T-cell (primary cell): Measurements from ENCODE around the gene ENOX1. TPM values are rescaled to one million over a fixed set of nuclear protein-coding genes. Genes with fewer than 3 reads are reported as not detected.

Experiments used
- ATAC-seq, 4 experiments: fragments of 200-7000 bp in 3 of 4; fragments of 150-1000 bp in 1 of 4; cut with Tn5 transposase; replicated peaks in 1 of 4; 1 replicate in 3 of 4; 2 replicates in 1 of 4; pipeline ENCODE4 v1.10.0; 2021; ENCODE audit warnings: moderate library complexity in 3 of 4, mild to moderate bottlenecking in 2 of 4, moderate number of reproducible peaks in 1 of 4
- CTCF ChIA-PET, 2 donors: fragments of 300-600 bp; sonication (Branson Sonifier 250); formaldehyde crosslinking; loops; one replicate each; lab custom pipeline; 2022; ENCODE audit warnings: antibody characterized with exemption in 2 of 2; lab: Charles Lee
- POLR2A ChIA-PET, 2 donors: fragments of 300-600 bp; sonication (Branson Sonifier 250); formaldehyde crosslinking; loops; one replicate each; lab custom pipeline; 2022; ENCODE audit warnings: antibody characterized with exemption in 2 of 2; lab: Charles Lee
- DNase-seq, 35 experiments: peaks; one replicate each; pipeline versions ENCODE4 v3.0.0 to v3.0.0-alpha.2; 2013 to 2023
- H3K27ac ChIP-seq: one replicate; pipeline ENCODE4 v1.5.1; 2013; ENCODE audit warnings: low read length
- H3K27me3 ChIP-seq, 2 experiments: replicated peaks in 1 of 2; 1 replicate in 1 of 2; 2 replicates in 1 of 2; pipeline versions ENCODE4 v1.6.1 to v1.7.0; 2013; ENCODE audit warnings: low read length in 1 of 2, mixed read lengths in 1 of 2; ENCODE audit not compliant: control insufficient read depth in 2 of 2, insufficient read depth in 2 of 2; ENCODE audit errors: extremely low read depth in 1 of 2
- H3K36me3 ChIP-seq, 2 donors: 1 replicate in 1 of 2; 2 replicates in 1 of 2; pipeline versions ENCODE4 v1.6.1 to v1.7.0; 2013; ENCODE audit warnings: low read length in 1 of 2; ENCODE audit not compliant: control insufficient read depth in 2 of 2, insufficient read depth in 1 of 2; ENCODE audit errors: extremely low read depth in 1 of 2
- H3K4me1 ChIP-seq, 2 experiments: 1 replicate in 1 of 2; 2 replicates in 1 of 2; pipeline versions ENCODE4 v1.6.1 to v1.7.0; 2013; ENCODE audit warnings: low read length in 2 of 2, mixed read lengths in 1 of 2; ENCODE audit not compliant: insufficient read depth in 2 of 2, control insufficient read depth in 1 of 2; ENCODE audit errors: extremely low read depth in 1 of 2
- H3K4me3 ChIP-seq, 2 donors: 1 replicate in 1 of 2; 2 replicates in 1 of 2; pipeline versions ENCODE4 v1.5.1 to v1.7.0; 2013; ENCODE audit warnings: mild to moderate bottlenecking in 2 of 2, low read length in 1 of 2, moderate library complexity in 1 of 2; ENCODE audit not compliant: control insufficient read depth in 1 of 2; ENCODE audit errors: extremely low read depth in 1 of 2
- H3K9me3 ChIP-seq: 2 replicates; pipeline ENCODE4 v1.7.0; 2013
- H3K27ac Mint-ChIP-seq, 2 donors: one replicate each; pipeline ENCODE4 v1.8.0; 2020 to 2021; ENCODE audit warnings: mild to moderate bottlenecking in 2 of 2, mixed read lengths in 2 of 2
- H3K27me3 Mint-ChIP-seq, 2 donors: one replicate each; pipeline ENCODE4 v1.8.0; 2021 to 2022; ENCODE audit warnings: mixed read lengths in 2 of 2
- H3K36me3 Mint-ChIP-seq: one replicate; pipeline ENCODE4 v1.8.0; 2021; ENCODE audit warnings: mixed read lengths
- H3K4me1 Mint-ChIP-seq, 3 donors: one replicate each; pipeline ENCODE4 v1.8.0; 2020 to 2022; ENCODE audit warnings: mixed read lengths in 3 of 3, mild to moderate bottlenecking in 1 of 3
- H3K4me3 Mint-ChIP-seq, 3 donors: one replicate each; pipeline ENCODE4 v1.8.0; 2020 to 2022; ENCODE audit warnings: mild to moderate bottlenecking in 3 of 3, mixed read lengths in 3 of 3, moderate library complexity in 3 of 3
- H3K9me3 Mint-ChIP-seq, 3 donors: one replicate each; pipeline ENCODE4 v1.8.0; 2020 to 2022; ENCODE audit warnings: mixed read lengths in 3 of 3
- WGBS: methylation state at CpG from one replicate; pipeline ENCODE4 v1.1.5; 2013; ENCODE audit warnings: missing lambda C conversion rate; ENCODE audit not compliant: insufficient coverage; 5-methylcytosine and 5-hydroxymethylcytosine counted together
- total RNA-seq, 35 experiments: library from RNA in 6 of 35; stranded (reverse) in 6 of 35; fragments of 120-200 nt in 1 of 35; gene quantifications; one replicate each; pipeline versions ENCODE4 v1.2.1 to v1.2.4 and lab custom pipeline; 2013 to 2026

ENOX1 gene
- total RNA-seq, 5 donors from 2014 or later (not counting 1 experiment from before 2014, with no cell fraction given): 0.10 TPM; not detected in 4

DNA sequence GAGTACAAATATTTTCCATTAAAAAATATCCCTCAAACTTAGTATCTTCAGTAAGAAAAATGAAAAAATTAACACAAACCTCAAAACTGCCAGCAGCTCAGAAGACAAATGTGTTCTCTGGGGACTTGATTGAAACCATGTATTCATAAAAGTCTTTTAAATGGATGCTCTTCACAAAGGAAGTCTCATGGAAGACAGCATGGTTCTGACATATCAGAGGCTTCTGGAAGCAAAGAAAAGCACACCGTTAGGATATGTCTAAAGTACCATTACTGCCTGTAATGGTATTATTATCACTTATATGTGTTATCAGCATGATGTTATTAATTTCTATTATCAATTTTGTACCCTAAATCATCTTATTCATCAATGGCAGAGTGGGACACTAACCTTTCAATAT, 302.8 kb downstream of the ENOX1 start:
- H3K9me3 ChIP-seq: no peaks in the 10 kb centered on the region
- CTCF ChIA-PET: no interaction called here
- Mint-ChIP-seq H3K9me3 (no peaks in the 10 kb centered on the region), H3K36me3 (no peaks in the 10 kb centered on the region), H3K27me3 (no peaks in the 10 kb centered on the region), H3K27ac (no peak overlapping the region), H3K4me3 (no peak overlapping the region), H3K4me1 (peaks cover 0 to 15% (median 12%) of the 10 kb centered on the region in 3 donors)
- no peaks in the 10 kb centered on the region for H3K36me3 ChIP-seq
- POLR2A ChIA-PET: no interaction called here
- no peak overlapping the region for H3K4me3 ChIP-seq
- H3K4me1 ChIP-seq: peaks cover 0 to 2% of the 10 kb centered on the region in 2 experiments
- no CpG with 5 or more reads among the region's 1 CpG for WGBS
- H3K27ac ChIP-seq: no peak overlapping the region
- DNase-seq: no peak
- ATAC-seq: no peak
- H3K27me3 ChIP-seq: no peaks in the 10 kb centered on the region

DNA sequence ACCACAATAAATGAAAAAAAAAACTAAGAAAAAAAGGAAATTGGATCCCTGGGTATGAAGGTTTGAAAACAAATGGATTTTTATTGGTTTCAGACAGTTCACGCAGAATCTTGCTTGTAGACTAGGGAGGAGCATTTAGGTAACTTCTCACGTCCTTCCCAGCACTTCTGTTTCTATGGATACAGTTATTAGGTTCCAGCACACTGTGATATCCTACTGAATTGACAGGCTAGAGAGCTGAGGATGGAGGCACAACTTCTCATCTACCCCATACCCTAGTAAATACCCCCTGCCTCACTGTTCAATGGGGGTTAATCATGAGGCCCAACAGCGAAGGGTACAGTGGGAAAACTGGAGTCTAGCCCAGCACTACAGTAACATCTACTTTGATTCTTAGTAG, 304.1 kb downstream of the ENOX1 start:
- H3K27me3 ChIP-seq: no peaks in the 10 kb centered on the region
- H3K9me3 ChIP-seq: no peaks in the 10 kb centered on the region
- no peak overlapping the region for H3K27ac ChIP-seq
- H3K27me3 Mint-ChIP-seq: no peaks in the 10 kb centered on the region
- WGBS: no CpG with 5 or more reads among the region's 3 CpGs
- ChIA-PET POLR2A (no interaction called here), CTCF (no interaction called here)
- H3K36me3 Mint-ChIP-seq: no peaks in the 10 kb centered on the region
- H3K4me3 ChIP-seq: no peak overlapping the region
- H3K4me1 ChIP-seq: peaks cover 0 to 2% of the 10 kb centered on the region in 2 experiments
- H3K27ac Mint-ChIP-seq: no peak overlapping the region
- no peaks in the 10 kb centered on the region for H3K9me3 Mint-ChIP-seq
- H3K4me1 Mint-ChIP-seq: peaks cover 0 to 15% (median 12%) of the 10 kb centered on the region in 3 donors
- no peak for DNase-seq
- ATAC-seq: no peak
- H3K36me3 ChIP-seq: no peaks in the 10 kb centered on the region
- H3K4me3 Mint-ChIP-seq: no peak overlapping the region

DNA sequence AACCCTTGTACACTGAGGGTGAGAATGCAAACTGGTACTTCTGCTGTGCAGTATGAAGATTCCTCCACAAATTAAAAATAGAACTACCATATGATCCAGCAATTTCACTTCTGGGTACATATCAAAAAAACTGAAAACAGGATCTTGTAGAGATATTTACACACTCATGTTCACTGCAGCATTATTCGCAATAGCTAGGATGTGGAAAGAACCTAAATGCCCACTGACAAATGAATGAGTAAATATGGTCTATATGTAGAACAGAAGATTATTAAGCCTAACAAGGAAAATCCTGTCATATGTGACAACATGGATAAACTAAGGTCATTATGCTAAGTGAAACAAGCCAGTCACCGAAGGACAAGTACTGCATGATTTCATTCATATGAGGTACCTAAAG, 304.7 kb downstream of the ENOX1 start:
- Histone ChIP-seq H3K4me1 (peaks cover 0 to 2% of the 10 kb centered on the region in 2 experiments), H3K27me3 (no peaks in the 10 kb centered on the region), H3K27ac (no peak overlapping the region), H3K9me3 (no peaks in the 10 kb centered on the region), H3K4me3 (no peak overlapping the region), H3K36me3 (no peaks in the 10 kb centered on the region)
- Mint-ChIP-seq H3K4me1 (peaks cover 0 to 15% (median 12%) of the 10 kb centered on the region in 3 donors), H3K9me3 (no peaks in the 10 kb centered on the region), H3K27ac (no peak overlapping the region), H3K36me3 (no peaks in the 10 kb centered on the region), H3K27me3 (no peaks in the 10 kb centered on the region), H3K4me3 (no peak overlapping the region)
- ChIA-PET CTCF (no interaction called here), POLR2A (no interaction called here)
- no peak for DNase-seq
- WGBS: no CpG with 5 or more reads among the region's 2 CpGs
- ATAC-seq: no peak

DNA sequence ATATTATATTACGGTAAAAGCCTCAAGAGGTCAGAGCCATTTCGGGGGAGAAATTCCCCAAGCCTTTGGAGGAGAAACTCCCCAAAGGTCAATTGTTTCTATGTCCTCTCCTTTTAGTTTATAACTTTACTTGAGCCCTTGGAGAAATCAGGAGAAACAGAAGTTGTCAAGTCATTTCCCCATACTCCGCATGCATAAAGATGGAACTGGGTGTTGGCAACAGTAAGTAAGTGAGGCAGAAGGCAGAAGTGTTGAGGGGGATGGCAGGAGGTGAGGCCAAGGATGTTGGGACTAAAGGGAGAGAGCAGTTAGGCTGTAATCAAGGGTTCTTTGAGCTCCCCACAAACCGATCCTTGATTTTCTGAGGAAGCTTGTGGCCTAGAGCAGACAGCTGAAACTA, 307.9 kb downstream of the ENOX1 start:
- DNase-seq (no peak), ATAC-seq (no peak)
- Mint-ChIP-seq H3K27ac (no peak overlapping the region), H3K27me3 (peaks cover 0 to 2% of the 10 kb centered on the region in 2 donors), H3K36me3 (no peaks in the 10 kb centered on the region), H3K4me3 (no peak overlapping the region), H3K4me1 (peaks cover 0 to 2% (median 2%) of the 10 kb centered on the region in 3 donors), H3K9me3 (no peaks in the 10 kb centered on the region)
- ChIA-PET CTCF (no interaction called here), POLR2A (no interaction called here)
- H3K4me3 ChIP-seq: no peak overlapping the region
- WGBS: no CpG with 5 or more reads among the region's 4 CpGs
- H3K4me1 ChIP-seq: no peaks in the 10 kb centered on the region
- no peaks in the 10 kb centered on the region for H3K36me3 ChIP-seq
- no peaks in the 10 kb centered on the region for H3K9me3 ChIP-seq
- no peaks in the 10 kb centered on the region for H3K27me3 ChIP-seq
- H3K27ac ChIP-seq: no peak overlapping the region

DNA sequence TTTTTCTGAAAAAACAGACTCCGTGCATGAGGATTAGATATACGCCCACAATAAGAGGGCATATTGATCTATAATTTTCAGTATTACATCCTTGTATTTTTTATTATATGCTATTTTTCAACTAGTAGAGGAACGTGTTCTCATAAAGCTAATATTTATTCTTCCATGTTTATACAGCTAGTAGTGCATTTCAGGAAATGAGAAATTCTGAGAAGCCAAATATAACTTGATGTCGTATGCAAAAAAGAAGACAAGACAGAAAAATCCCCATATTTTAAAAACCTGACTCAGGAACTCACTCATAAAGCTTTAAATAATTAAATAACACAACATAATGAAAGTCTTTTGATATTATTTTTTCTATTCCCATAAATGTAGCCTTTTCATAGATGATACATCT, 308.6 kb downstream of the ENOX1 start:
- DNase-seq (no peak), ATAC-seq (no peak)
- Histone ChIP-seq H3K9me3 (no peaks in the 10 kb centered on the region), H3K27me3 (no peaks in the 10 kb centered on the region), H3K4me1 (no peaks in the 10 kb centered on the region), H3K4me3 (no peak overlapping the region), H3K27ac (no peak overlapping the region), H3K36me3 (no peaks in the 10 kb centered on the region)
- no peaks in the 10 kb centered on the region for H3K9me3 Mint-ChIP-seq
- no peaks in the 10 kb centered on the region for H3K36me3 Mint-ChIP-seq
- peaks cover 0 to 2% of the 10 kb centered on the region in 2 donors for H3K27me3 Mint-ChIP-seq
- H3K27ac Mint-ChIP-seq: no peak overlapping the region
- H3K4me3 Mint-ChIP-seq: no peak overlapping the region
- ChIA-PET POLR2A (no interaction called here), CTCF (no interaction called here)
- WGBS: no CpG with 5 or more reads among the region's 4 CpGs
- H3K4me1 Mint-ChIP-seq: no peaks in the 10 kb centered on the region

DNA sequence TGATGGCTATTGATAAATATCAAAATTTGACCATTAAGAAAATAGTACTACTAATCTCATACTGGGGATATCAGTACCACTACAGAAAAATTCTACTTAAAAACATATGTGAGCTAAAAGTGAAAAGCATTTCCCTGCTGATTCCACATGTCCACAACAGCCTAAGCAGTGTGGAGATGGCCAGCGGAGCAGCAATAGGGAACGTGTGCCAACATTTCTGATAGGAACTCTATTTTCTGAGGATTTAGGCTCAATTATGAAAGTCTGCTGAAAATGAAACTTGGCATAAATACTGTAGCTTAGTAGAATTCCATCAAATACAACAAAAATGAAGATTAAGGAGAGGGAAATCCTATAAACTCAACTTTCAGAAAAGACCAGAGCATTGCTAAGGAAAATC, 311.6 kb downstream of the ENOX1 start:
- ATAC-seq: no peak
- WGBS: no CpG with 5 or more reads among the region's 2 CpGs

DNA sequence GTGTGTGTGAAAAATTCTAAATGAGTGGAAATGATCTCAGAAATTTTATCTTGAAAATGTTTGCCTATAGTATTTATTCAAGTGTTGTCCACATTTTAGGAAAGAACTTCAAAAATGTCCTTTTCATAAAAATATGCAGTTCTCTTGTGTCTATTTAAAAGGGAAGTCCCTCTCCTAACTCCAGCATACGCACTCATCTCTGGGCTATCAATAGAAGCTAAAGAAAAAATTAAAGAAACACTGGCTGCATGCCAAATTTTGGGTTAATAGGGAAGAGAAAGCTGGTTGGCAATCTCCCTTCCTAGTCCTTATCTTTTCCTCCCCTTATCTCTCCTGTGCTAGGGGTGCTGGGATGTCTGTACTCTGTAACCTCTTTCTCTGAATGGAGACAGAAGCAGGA, 313.3 kb downstream of the ENOX1 start:
- ATAC-seq (no peak), DNase-seq (no peak)
- ChIA-PET POLR2A (no interaction called here), CTCF (no interaction called here)
- Mint-ChIP-seq H3K36me3 (no peaks in the 10 kb centered on the region), H3K4me3 (no peak overlapping the region), H3K4me1 (no peaks in the 10 kb centered on the region), H3K9me3 (no peaks in the 10 kb centered on the region), H3K27ac (no peak overlapping the region), H3K27me3 (peaks cover 7 to 10% of the 10 kb centered on the region in 2 donors)
- H3K9me3 ChIP-seq: no peaks in the 10 kb centered on the region
- no peak overlapping the region for H3K4me3 ChIP-seq
- no peaks in the 10 kb centered on the region for H3K36me3 ChIP-seq
- no peak overlapping the region for H3K27ac ChIP-seq
- WGBS: no CpG with 5 or more reads among the region's 1 CpG
- H3K4me1 ChIP-seq: no peaks in the 10 kb centered on the region
- no peaks in the 10 kb centered on the region for H3K27me3 ChIP-seq

More for the DNA sequence above, 311.6 kb downstream of the ENOX1 start:
- Histone ChIP-seq H3K27ac (no peak overlapping the region), H3K27me3 (no peaks in the 10 kb centered on the region), H3K4me3 (no peak overlapping the region), H3K9me3 (no peaks in the 10 kb centered on the region), H3K36me3 (no peaks in the 10 kb centered on the region), H3K4me1 (no peaks in the 10 kb centered on the region)
- ChIA-PET CTCF (interaction anchor here in 1 of 2 donors (0.6 kb wide), 1 partner anchor 1245 kb away, joined by 17 read pairs; no protein-coding TSS in a partner anchor), POLR2A (interaction anchor here in 1 of 2 donors (0.7 kb wide), 1 partner anchor 149 kb away, joined by 3 read pairs; no protein-coding TSS in a partner anchor)
- no peak for DNase-seq
- H3K27ac Mint-ChIP-seq: no peak overlapping the region
- peaks cover 7 to 10% of the 10 kb centered on the region in 2 donors for H3K27me3 Mint-ChIP-seq
- no peaks in the 10 kb centered on the region for H3K9me3 Mint-ChIP-seq
- no peak overlapping the region for H3K4me3 Mint-ChIP-seq
- no peaks in the 10 kb centered on the region for H3K4me1 Mint-ChIP-seq
- no peaks in the 10 kb centered on the region for H3K36me3 Mint-ChIP-seq
